Glutamatergic neuron (in vitro differentiated cells): ENCODE results near the gene IMMP1L. TPM values are rescaled to one million over a fixed set of nuclear protein-coding genes. Genes with fewer than 3 reads are reported as not detected.

ENCODE experiments used
- DNase-seq: peaks from one replicate; pipeline ENCODE4 v3.0.0; 2022
- H3K27ac Mint-ChIP-seq: one replicate; pipeline ENCODE4 v1.8.0; 2020; ENCODE audit warnings: mild to moderate bottlenecking, mixed read lengths, inconsistent platforms; ENCODE audit not compliant: unreplicated experiment
- H3K27me3 Mint-ChIP-seq: one replicate; pipeline ENCODE4 v1.8.0; 2020; ENCODE audit warnings: mild to moderate bottlenecking, moderate library complexity, mixed read lengths, inconsistent platforms; ENCODE audit not compliant: unreplicated experiment
- H3K36me3 Mint-ChIP-seq: one replicate; pipeline ENCODE4 v1.8.0; 2020; ENCODE audit warnings: mild to moderate bottlenecking, mixed read lengths, inconsistent platforms; ENCODE audit not compliant: unreplicated experiment
- H3K4me1 Mint-ChIP-seq: one replicate; pipeline ENCODE4 v1.8.0; 2020; ENCODE audit warnings: mild to moderate bottlenecking, low read depth, mixed read lengths, inconsistent platforms; ENCODE audit not compliant: unreplicated experiment
- H3K4me3 Mint-ChIP-seq: one replicate; pipeline ENCODE4 v1.8.0; 2020; ENCODE audit warnings: mild to moderate bottlenecking, mixed read lengths, inconsistent platforms; ENCODE audit not compliant: unreplicated experiment
- H3K9me3 Mint-ChIP-seq: one replicate; pipeline ENCODE4 v1.8.0; 2020; ENCODE audit warnings: mild to moderate bottlenecking, moderate library complexity, mixed read lengths, inconsistent platforms; ENCODE audit not compliant: unreplicated experiment
- total RNA-seq: library from RNA; stranded (reverse); fragmentation: NEBNext Ultra II Directional; extraction: Animal tissue kit (Norgen Biotek cat#: 25700); gene quantifications from one replicate; pipeline ENCODE4 v1.2.1, GENCODE V29; 2021; ENCODE audit not compliant: unreplicated experiment
- TF ChIP-seq, protein P1 (sequence below): fragments of 200-600 bp; sonication (generic); IDR thresholded peaks from one replicate; pipeline ENCODE4 v1.5.0; 2021; ENCODE audit not compliant: partially characterized antibody, unreplicated experiment

Gene IMMP1L
- total RNA-seq, 1 donor from 2014 or later, result 34.3 TPM

DNA sequence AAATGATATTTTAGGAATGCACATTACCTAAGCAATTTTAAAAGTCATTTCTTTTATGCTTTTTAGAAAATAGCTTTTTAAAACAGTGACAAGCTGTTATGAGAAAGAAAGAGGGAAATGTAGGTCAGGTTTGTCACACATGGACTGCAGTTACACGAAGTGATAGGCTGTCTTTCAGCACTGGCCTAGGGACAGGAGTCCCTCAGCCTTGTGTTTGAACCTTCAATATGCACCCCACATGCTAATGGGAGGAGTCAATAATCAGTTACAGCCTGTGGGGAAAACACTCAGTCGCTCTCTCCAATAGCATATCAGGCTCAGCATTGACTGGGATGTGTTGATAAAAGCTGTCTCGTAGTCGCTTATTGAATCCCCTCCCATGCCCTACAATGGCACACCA is 94.0 kb downstream of the IMMP1L start:
- Mint-ChIP-seq H3K9me3 (no peaks in the 10 kb centered on the region), H3K27ac (no peak overlapping the region), H3K36me3 (peaks cover 5% of the 10 kb centered on the region), H3K4me3 (no peak overlapping the region), H3K4me1 (no peaks in the 10 kb centered on the region), H3K27me3 (no peaks in the 10 kb centered on the region)
- no peak for DNase-seq
- TF ChIP-seq, protein P1, sequence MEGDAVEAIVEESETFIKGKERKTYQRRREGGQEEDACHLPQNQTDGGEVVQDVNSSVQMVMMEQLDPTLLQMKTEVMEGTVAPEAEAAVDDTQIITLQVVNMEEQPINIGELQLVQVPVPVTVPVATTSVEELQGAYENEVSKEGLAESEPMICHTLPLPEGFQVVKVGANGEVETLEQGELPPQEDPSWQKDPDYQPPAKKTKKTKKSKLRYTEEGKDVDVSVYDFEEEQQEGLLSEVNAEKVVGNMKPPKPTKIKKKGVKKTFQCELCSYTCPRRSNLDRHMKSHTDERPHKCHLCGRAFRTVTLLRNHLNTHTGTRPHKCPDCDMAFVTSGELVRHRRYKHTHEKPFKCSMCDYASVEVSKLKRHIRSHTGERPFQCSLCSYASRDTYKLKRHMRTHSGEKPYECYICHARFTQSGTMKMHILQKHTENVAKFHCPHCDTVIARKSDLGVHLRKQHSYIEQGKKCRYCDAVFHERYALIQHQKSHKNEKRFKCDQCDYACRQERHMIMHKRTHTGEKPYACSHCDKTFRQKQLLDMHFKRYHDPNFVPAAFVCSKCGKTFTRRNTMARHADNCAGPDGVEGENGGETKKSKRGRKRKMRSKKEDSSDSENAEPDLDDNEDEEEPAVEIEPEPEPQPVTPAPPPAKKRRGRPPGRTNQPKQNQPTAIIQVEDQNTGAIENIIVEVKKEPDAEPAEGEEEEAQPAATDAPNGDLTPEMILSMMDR, result no peak

DNA sequence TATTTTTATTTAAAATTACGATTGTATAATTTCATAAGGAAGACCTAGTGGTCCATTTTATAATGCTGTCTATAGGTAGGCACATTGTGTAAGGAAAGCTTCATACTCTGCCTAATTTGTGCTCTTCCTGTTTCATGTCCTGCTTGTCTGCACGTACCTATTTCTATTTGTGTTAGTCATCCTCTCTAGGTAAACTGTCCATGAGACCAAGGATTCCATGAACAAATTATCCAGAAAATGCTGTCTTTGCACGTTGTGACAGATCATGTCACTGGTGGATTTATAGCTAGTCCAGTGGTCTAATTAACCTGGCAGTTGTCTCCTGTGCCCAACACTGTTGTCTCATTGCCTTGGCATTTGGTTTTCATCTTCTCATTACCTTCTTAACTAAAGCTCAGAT is 95.1 kb downstream of the IMMP1L start:
- Mint-ChIP-seq H3K36me3 (peaks cover 5% of the 10 kb centered on the region), H3K4me1 (no peaks in the 10 kb centered on the region), H3K4me3 (no peak overlapping the region), H3K27me3 (no peaks in the 10 kb centered on the region), H3K9me3 (no peaks in the 10 kb centered on the region), H3K27ac (no peak overlapping the region)
- DNase-seq, result no peak
- TF ChIP-seq, protein P1, result no peak

DNA sequence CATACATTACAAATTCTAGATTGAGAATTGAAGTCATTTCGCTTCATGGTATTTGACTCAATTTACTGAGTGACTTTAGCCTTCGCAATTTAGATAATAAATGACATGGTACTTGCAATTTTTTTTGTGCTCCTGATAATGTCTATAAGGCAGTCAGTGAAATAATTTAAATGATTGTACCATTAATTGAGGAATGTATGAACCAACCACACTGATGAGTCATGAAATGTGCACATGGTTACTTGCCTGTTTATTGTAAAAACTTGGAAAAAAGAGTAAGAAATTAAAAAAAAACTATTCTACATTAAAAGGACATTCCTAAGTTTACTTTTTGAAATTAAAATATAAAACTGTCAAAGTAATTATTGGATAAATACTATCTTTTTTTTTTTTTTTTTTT is 96.5 kb downstream of the IMMP1L start:
- Mint-ChIP-seq H3K9me3 (no peaks in the 10 kb centered on the region), H3K4me1 (no peaks in the 10 kb centered on the region), H3K4me3 (no peak overlapping the region), H3K36me3 (peaks cover 5% of the 10 kb centered on the region), H3K27ac (no peak overlapping the region), H3K27me3 (no peaks in the 10 kb centered on the region)
- TF ChIP-seq, protein P1, result no peak
- no peak for DNase-seq

DNA sequence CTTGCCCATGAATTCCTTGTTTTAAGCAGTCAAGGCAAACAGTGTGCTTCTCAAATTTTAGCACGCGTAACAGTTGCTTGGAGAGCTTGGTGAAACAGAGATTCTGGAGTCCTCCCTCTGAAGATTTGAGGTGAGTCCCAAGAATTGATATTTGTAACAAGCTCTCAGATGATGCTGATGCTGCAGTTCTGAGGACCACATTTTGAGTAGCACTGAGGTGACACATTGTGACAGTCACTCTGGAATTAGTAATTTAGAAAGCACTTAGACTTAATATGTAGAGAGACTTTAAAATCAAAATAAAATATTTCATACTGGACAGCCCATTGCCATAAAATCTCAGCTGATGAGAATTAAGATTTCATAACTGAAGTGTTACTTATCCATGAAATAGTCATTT is 101.2 kb downstream of the IMMP1L start:
- H3K27me3 Mint-ChIP-seq, result no peaks in the 10 kb centered on the region
- H3K4me3 Mint-ChIP-seq, result no peak overlapping the region
- no peak overlapping the region for H3K27ac Mint-ChIP-seq
- peaks cover 3% of the 10 kb centered on the region for H3K9me3 Mint-ChIP-seq
- TF ChIP-seq, protein P1, result no peak
- peaks cover 5% of the 10 kb centered on the region for H3K36me3 Mint-ChIP-seq
- H3K4me1 Mint-ChIP-seq, result no peaks in the 10 kb centered on the region
- DNase-seq, result no peak

DNA sequence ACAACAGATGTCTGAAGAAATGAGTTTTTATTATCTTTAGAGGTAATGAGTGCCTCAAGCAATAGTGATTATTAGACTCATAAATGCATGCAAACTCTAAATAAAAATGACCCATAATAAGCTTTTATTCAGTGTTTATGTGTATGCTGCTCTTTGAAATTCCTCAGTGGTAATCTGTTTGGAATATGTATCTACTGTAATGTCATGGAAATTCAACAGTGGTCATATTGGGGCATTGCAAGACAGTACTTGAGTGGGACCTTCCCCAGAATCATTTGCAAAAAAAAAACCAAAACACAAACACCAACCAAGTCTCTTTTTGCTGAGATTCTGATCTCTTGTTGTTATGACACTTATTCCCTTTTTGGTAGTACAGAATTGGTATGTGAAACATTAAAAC is 104.8 kb downstream of the IMMP1L start:
- TF ChIP-seq, protein P1, result no peak
- Mint-ChIP-seq H3K9me3 (peaks cover 7% of the 10 kb centered on the region), H3K4me3 (no peak overlapping the region), H3K36me3 (peaks cover 6% of the 10 kb centered on the region), H3K4me1 (no peaks in the 10 kb centered on the region), H3K27ac (no peak overlapping the region), H3K27me3 (no peaks in the 10 kb centered on the region)
- DNase-seq, result no peak
